Panc1 (cell line): ENCODE measurements around the gene UBP1. TPM values are rescaled to one million over a fixed set of nuclear protein-coding genes. Genes with fewer than 3 reads are reported as not detected.
"Not testable (repeated sequence)": the region's sequence is repeated elsewhere in the genome, so short reads cannot be mapped to it uniquely, and the experiment has no call there.

Experiments used
- ATAC-seq: fragments of 200-7000 bp; cut with Tn5 transposase; 2 replicates; pipeline ENCODE4 v1.9.1; 2020; ENCODE audit warnings: mild to moderate bottlenecking, moderate library complexity
- BruUV-seq: library from RNA; stranded (reverse); fragments of 400-500 nt; replicated peaks from 2 replicates; lab custom pipeline; 2021; lab: Mats Ljungman, UMichigan
- CTCF ChIA-PET: fragments of 300-600 bp; sonication (Branson Sonifier 250); formaldehyde crosslinking; loops from one replicate; lab custom pipeline; 2022; ENCODE audit warnings: antibody characterized with exemption; lab: Charles Lee
- POLR2A ChIA-PET: fragments of 300-600 bp; sonication (Branson Sonifier 250); formaldehyde crosslinking; loops from one replicate; lab custom pipeline; 2022; ENCODE audit warnings: antibody characterized with exemption; lab: Charles Lee
- DNase-seq: peaks from one replicate; pipeline ENCODE4 v3.0.0-alpha.2; 2010; ENCODE audit warnings: low read depth, low spot score
- H3K27ac ChIP-seq: 2 replicates; pipeline ENCODE4 v1.5.1; 2011; ENCODE audit warnings: mild to moderate bottlenecking, low read length, inconsistent platforms
- H3K27me3 ChIP-seq: fragments of 200-500 bp; sonication (Bioruptor generic); 2 replicates; pipeline ENCODE4 v1.6.0; 2014; ENCODE audit warnings: low read length, inconsistent platforms; ENCODE audit not compliant: control insufficient read depth, insufficient read depth
- H3K36me3 ChIP-seq: fragments of 200-500 bp; sonication (Bioruptor generic); 2 replicates; pipeline ENCODE4 v1.5.1; 2014; ENCODE audit warnings: inconsistent platforms, mild to moderate bottlenecking, low read length, moderate library complexity; ENCODE audit not compliant: control insufficient read depth, insufficient read depth
- H3K4me1 ChIP-seq: 2 replicates; pipeline ENCODE4 v1.5.1; 2011; ENCODE audit warnings: inconsistent platforms, mild to moderate bottlenecking, low read length, moderate library complexity; ENCODE audit not compliant: control insufficient read depth, insufficient read depth
- H3K4me3 ChIP-seq, 2 experiments: 2 replicates each; pipeline ENCODE4 v1.5.1; 2011 to 2012; ENCODE audit warnings: low read depth in 2 of 2, low read length in 2 of 2, mild to moderate bottlenecking in 2 of 2, inconsistent platforms in 1 of 2, moderate library complexity in 1 of 2
- H3K9me3 ChIP-seq: fragments of 200-500 bp; sonication (Bioruptor generic); 2 replicates; pipeline ENCODE4 v1.5.1; 2014; ENCODE audit warnings: low read depth, mild to moderate bottlenecking, inconsistent platforms, low read length, moderate library complexity; ENCODE audit not compliant: control insufficient read depth, insufficient read depth
- CTCF ChIP-seq: fragments of 450-650 bp; IDR thresholded peaks from 2 replicates; pipeline ENCODE4 v1.5.1; 2017; ENCODE audit warnings: mild to moderate bottlenecking
- POLR2AphosphoS5 ChIP-seq: IDR thresholded peaks from 2 replicates; pipeline ENCODE4 v1.6.1; 2012; ENCODE audit warnings: mild to moderate bottlenecking, low read depth, low read length, moderate library complexity
- REST ChIP-seq, 2 experiments: IDR thresholded peaks; 2 replicates each; pipeline ENCODE4 v1.6.1; 2011 to 2012; ENCODE audit warnings: low read depth in 2 of 2, control low read depth in 1 of 2, low read length in 1 of 2, mild to moderate bottlenecking in 1 of 2, moderate library complexity in 1 of 2; ENCODE audit not compliant: insufficient read depth in 1 of 2
- SIN3A ChIP-seq: IDR thresholded peaks from 2 replicates; pipeline ENCODE4 v1.6.1; 2012; ENCODE audit warnings: low read depth, mild to moderate bottlenecking, low read length, moderate library complexity, borderline replicate concordance; ENCODE audit not compliant: insufficient read depth
- TCF7L2 ChIP-seq: IDR thresholded peaks from 2 replicates; pipeline ENCODE4 v1.6.1; 2011; ENCODE audit warnings: mild to moderate bottlenecking, low read depth, low read length, inconsistent platforms
- in situ Hi-C: cut with HindIII; loops from 2 replicates; pipeline ENCODE4 v1.10.0; 2016; ENCODE audit warnings: low sequenced_read_pairs, low pct_unique_long_range_greater_than_20kb
- intact Hi-C: fragments of 100-400 bp; cut with micrococcal nuclease; formaldehyde crosslinking; loops from one replicate; pipeline ENCODE4 v1.10.0; 2022; ENCODE audit not compliant: unreplicated experiment
- total RNA-seq: library from RNA; stranded (reverse); gene quantifications from one replicate; pipeline ENCODE4 v1.2.1, GENCODE V29; 2021; ENCODE audit not compliant: unreplicated experiment

Gene UBP1
- total RNA-seq, 1 experiment from 2014 or later: 62.4 TPM

GRCh38 chr3:33456756-33457155 lies 16.6 kb upstream of the UBP1 start:
- no peak overlapping the region for H3K4me3 ChIP-seq
- intact Hi-C loops: no loop called here
- no peaks in the 10 kb centered on the region for H3K27me3 ChIP-seq
- no TSS peak for BruUV-seq
- in situ Hi-C loops: no loop called here
- no peaks in the 10 kb centered on the region for H3K4me1 ChIP-seq
- no peaks in the 10 kb centered on the region for H3K9me3 ChIP-seq
- DNase-seq (no peak), ATAC-seq (no peak)
- ChIA-PET CTCF (no interaction called here), POLR2A (no interaction called here)
- TF ChIP-seq REST (IDR thresholded peaks at IDR 0.05; ENCODE audit: insufficient read depth in 1 of 2, low read depth in 2 of 2, low read length in 1 of 2) (no peak), SIN3A (no peak), TCF7L2 (no peak), CTCF (no peak), POLR2AphosphoS5 (no peak)
- no peaks in the 10 kb centered on the region for H3K36me3 ChIP-seq
- H3K27ac ChIP-seq: no peak overlapping the region

- CTCF ChIA-PET: no interaction called here
- H3K27me3 ChIP-seq: no peaks in the 10 kb centered on the region
- H3K27ac ChIP-seq: no peak overlapping the region
- TF ChIP-seq SIN3A (no peak), POLR2AphosphoS5 (no peak), REST (IDR thresholded peaks at IDR 0.05; ENCODE audit: insufficient read depth in 1 of 2, low read depth in 2 of 2, low read length in 1 of 2) (no peak), TCF7L2 (no peak), CTCF (no peak)
- no peaks in the 10 kb centered on the region for H3K36me3 ChIP-seq
- POLR2A ChIA-PET: no interaction called here
- ATAC-seq: no peak
- intact Hi-C loops (no loop called here), in situ Hi-C loops (no loop called here)
- DNase-seq: no peak
- H3K4me1 ChIP-seq: no peaks in the 10 kb centered on the region
- no peaks in the 10 kb centered on the region for H3K9me3 ChIP-seq
- H3K4me3 ChIP-seq: no peak overlapping the region
- BruUV-seq: no TSS peak
Measured at GRCh38 chr3:33453331-33453761, 13.1 kb upstream of the UBP1 start.

- H3K4me3 ChIP-seq, H3K36me3 ChIP-seq, H3K27ac ChIP-seq, POLR2A ChIA-PET, intact Hi-C loops, DNase-seq, H3K4me1 ChIP-seq, H3K9me3 ChIP-seq, ATAC-seq, in situ Hi-C loops, BruUV-seq, H3K27me3 ChIP-seq, CTCF ChIA-PET: not testable (repeated sequence)
Measured at GRCh38 chr3:33451994-33452393, 11.8 kb upstream of the UBP1 start.
